GM10266 (cell line): ENCODE results near the gene TBC1D23.

ENCODE experiments used
- DNase-seq: peaks from one replicate; pipeline ENCODE4 v3.0.0; 2012; ENCODE audit errors: extremely low spot score
- CTCF ChIP-seq: IDR thresholded peaks from 2 replicates; pipeline ENCODE4 v1.5.1; 2012; ENCODE audit warnings: mild to moderate bottlenecking, low read depth; ENCODE audit not compliant: control insufficient read depth, insufficient read depth; ENCODE audit errors: missing control alignments

The TBC1D23 gene

DNA sequence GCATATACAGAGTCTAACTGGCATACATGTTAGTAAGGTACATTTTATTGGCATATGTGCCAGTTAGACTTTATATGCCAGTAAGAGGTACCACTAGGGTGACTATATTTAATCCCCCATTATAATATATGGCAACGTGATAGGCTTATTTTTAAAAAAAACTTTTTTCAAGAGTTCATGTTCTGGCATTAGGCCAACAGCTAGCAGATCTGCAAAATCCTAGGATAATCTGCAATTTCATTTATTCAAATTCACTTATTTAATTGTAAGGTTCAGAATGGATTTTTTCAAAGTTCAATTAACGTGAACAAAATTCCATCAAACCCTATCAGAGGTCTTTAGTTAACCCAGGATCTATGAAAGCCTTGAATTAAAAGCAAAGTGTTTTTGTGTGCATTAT is 105.6 kb downstream of the TBC1D23 start:
- no peak for TF ChIP-seq CTCF
- no peak for DNase-seq

DNA sequence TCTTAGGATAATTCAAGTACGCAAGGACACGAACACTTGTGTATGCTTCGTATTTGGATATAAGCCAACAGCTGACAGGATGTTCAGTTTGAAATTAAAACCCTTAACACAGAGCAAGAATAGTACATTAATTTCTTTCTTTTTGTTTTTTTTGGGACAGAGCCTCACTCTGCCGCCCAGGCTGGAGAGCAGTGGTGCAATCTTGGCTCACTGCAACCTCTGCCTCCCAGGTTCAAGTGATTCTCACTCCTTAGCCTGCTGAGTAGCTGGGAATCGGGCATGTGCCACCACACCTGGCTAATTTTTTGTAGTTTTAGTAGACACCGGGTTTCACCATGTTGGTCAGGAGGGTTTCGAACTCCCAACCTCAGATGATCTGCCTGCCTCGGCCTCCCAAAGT is 107.6 kb downstream of the TBC1D23 start:
- DNase-seq, result no peak

DNA sequence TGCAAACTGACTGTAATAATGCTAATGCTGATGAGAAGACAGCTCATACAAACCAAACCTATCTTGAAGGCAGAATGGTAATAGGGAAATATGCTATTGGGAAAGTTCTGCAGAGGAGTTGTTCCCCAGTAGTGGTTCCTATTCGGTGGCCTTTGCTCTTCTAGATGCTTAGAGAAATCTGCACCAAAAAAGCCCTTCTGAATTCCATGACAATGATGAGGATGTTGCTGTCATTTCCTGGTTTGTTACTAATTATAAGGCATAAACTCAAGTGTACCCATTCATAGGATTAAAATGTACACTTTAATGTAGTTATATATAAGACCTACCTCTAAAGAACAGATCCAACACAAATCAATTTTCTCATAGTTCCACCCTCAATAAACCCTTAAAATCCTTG is 110.0 kb downstream of the TBC1D23 start:
- no peak for DNase-seq
- TF ChIP-seq CTCF, result no peak

More for the DNA sequence above, 107.6 kb downstream of the TBC1D23 start:
- TF ChIP-seq CTCF, result no peak

DNA sequence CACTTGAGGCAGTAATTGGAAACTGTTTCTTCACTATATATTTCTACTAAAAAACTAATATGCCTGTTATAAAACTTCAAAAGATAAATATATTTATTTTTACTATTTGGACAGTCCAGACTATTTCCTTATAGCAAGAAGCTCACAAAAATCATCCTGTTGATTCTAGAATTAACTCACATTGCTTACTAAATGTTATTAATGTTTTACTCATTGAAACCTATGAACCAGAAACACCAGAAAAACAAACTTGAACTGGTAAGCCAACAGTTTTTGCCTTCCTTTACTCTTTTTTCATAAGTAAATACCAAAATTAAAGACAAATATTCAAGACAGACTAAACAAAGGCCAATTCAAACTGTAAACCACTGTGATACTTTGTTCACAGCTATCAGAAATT is 113.7 kb downstream of the TBC1D23 start:
- no peak for DNase-seq

More for the DNA sequence above, 113.7 kb downstream of the TBC1D23 start:
- TF ChIP-seq CTCF, result no peak
